ENCODE data around the gene CDH15. TPM values are rescaled to one million over a fixed set of nuclear protein-coding genes. Genes with fewer than 3 reads are reported as not detected.

CDH15 gene
- total and polyA plus RNA-seq, 9 donors = 0.10 to 0.45 (median 0.30) TPM; not detected in 5

DNA sequence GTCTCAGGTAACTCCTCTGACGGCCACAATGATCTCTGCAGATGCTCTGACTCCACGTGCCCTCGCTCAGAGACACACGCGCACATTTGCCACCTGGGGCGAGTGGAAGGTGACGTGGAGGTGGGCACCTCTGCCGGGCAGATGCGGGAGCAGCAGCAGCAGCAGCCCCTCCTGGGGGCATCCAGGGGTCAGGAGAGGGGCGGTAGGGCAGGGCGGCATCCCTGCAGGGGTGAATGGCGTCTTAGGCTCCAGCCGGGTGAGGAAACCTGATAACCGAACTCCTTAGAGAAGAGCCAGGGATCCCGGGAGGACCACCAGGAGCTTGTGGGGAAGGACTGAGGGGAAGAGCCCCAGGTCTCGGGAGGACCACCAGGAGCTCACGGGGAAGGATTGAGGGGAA lies 34.6 kb upstream of the CDH15 start:
- Histone ChIP-seq H3K27me3 (no peaks in the 10 kb centered on the region), H3K9me3 (no peaks in the 10 kb centered on the region), H3K36me3 (no peaks in the 10 kb centered on the region), H3K4me3 (no peak overlapping the region), H3K27ac (no peak overlapping the region), H3K4me1 (ENCODE audit: insufficient read depth) (no peaks in the 10 kb centered on the region)
- peak in 2 of 5 donors; percentile 9 to 10 for DNase-seq
- 95% methylated on average over 17 of the region's 17 CpGs for WGBS, 3 donors
- intact Hi-C loops (cut with DNase I) = no loop called here
- no peak for TF ChIP-seq POLR2A (IDR thresholded peaks at IDR 0.05)
- no peak for TF ChIP-seq EP300 (IDR thresholded peaks at IDR 0.05)
- TF ChIP-seq, protein P1, sequence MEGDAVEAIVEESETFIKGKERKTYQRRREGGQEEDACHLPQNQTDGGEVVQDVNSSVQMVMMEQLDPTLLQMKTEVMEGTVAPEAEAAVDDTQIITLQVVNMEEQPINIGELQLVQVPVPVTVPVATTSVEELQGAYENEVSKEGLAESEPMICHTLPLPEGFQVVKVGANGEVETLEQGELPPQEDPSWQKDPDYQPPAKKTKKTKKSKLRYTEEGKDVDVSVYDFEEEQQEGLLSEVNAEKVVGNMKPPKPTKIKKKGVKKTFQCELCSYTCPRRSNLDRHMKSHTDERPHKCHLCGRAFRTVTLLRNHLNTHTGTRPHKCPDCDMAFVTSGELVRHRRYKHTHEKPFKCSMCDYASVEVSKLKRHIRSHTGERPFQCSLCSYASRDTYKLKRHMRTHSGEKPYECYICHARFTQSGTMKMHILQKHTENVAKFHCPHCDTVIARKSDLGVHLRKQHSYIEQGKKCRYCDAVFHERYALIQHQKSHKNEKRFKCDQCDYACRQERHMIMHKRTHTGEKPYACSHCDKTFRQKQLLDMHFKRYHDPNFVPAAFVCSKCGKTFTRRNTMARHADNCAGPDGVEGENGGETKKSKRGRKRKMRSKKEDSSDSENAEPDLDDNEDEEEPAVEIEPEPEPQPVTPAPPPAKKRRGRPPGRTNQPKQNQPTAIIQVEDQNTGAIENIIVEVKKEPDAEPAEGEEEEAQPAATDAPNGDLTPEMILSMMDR (IDR thresholded peaks at IDR 0.05) = no peak

DNA sequence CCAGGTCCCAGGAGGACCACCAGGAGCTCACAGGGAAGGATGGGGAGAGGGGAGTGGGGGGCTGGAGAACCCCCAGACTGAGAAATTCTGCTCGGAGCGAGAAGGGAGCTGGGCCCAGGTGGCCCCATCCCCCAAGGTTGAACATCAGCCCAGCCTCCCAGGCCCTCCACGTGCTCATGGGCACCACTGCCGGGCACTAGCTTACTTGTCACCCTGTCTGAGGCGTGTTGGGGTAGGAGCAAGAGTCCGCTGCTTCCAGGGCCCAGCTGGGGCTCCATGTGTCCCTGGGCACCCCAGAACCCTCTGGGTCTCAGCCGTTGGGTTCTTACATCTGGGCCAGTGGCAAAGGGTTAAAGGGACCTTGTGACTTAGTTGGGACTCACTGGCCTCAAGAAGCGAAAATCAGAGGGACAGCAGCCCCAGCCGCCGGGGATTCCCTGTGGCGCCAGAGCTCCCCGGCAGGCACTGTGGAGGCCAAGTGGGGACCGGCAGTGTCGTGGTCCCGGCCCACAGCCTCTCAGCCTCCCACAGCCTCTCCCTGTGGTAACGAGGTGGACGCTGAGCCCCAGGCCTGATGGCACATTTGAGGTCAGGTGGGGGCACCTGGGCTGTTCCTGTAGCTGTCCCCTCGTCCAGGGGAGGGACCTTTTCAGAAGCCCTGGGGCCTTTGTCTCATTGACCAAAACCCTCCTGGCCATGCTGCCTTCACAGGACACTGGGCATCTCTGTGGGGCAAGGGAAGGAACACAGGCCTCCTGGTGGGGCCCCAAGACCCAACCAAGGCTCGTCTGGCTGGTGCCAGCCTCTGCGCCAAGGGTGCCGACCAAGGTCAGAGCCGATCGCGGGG lies 33.7 kb upstream of the CDH15 start:
- Histone ChIP-seq H3K36me3 (no peaks in the 10 kb centered on the region), H3K27me3 (no peaks in the 10 kb centered on the region), H3K9me3 (no peaks in the 10 kb centered on the region), H3K4me1 (ENCODE audit: insufficient read depth) (no peaks in the 10 kb centered on the region), H3K27ac (no peak overlapping the region), H3K4me3 (no peak overlapping the region)
- intact Hi-C loops (cut with DNase I) = no loop called here
- TF ChIP-seq EP300 (IDR thresholded peaks at IDR 0.05) = no peak
- TF ChIP-seq, protein P1 (IDR thresholded peaks at IDR 0.05) = no peak
- TF ChIP-seq POLR2A (IDR thresholded peaks at IDR 0.05) = no peak
- peak in 2 of 5 donors; percentile 7 to 29 for DNase-seq
- WGBS, 3 donors = 90 to 91% (median 90%) methylated on average over 23 to 24 of the region's 24 CpGs

DNA sequence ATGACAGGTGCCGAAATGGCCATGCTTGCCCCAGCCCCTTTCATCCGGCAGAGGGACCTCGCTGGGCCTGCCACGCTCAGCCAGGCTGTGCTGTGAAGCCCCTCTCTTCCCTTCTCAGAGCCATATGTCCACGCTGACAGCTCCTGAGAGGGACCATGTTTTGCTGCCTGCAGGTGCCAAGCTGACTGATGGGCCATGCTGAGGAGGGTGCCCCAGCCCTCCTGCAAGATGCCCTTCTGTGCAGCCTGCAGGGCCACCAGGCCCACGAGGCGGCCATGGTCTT lies 33.1 kb upstream of the CDH15 start:
- TF ChIP-seq EP300 (IDR thresholded peaks at IDR 0.05) = no peak
- no peak for TF ChIP-seq POLR2A (IDR thresholded peaks at IDR 0.05)
- TF ChIP-seq, protein P1 (IDR thresholded peaks at IDR 0.05) = no peak
- Histone ChIP-seq H3K36me3 (no peaks in the 10 kb centered on the region), H3K4me1 (ENCODE audit: insufficient read depth) (no peaks in the 10 kb centered on the region), H3K27me3 (no peaks in the 10 kb centered on the region), H3K4me3 (no peak overlapping the region), H3K27ac (no peak overlapping the region), H3K9me3 (no peaks in the 10 kb centered on the region)
- peak in 1 of 5 donors; percentile 12 for DNase-seq
- WGBS, 3 donors = 88 to 95% (median 94%) methylated on average over 7 of the region's 7 CpGs
- intact Hi-C loops (cut with DNase I) = no loop called here

DNA sequence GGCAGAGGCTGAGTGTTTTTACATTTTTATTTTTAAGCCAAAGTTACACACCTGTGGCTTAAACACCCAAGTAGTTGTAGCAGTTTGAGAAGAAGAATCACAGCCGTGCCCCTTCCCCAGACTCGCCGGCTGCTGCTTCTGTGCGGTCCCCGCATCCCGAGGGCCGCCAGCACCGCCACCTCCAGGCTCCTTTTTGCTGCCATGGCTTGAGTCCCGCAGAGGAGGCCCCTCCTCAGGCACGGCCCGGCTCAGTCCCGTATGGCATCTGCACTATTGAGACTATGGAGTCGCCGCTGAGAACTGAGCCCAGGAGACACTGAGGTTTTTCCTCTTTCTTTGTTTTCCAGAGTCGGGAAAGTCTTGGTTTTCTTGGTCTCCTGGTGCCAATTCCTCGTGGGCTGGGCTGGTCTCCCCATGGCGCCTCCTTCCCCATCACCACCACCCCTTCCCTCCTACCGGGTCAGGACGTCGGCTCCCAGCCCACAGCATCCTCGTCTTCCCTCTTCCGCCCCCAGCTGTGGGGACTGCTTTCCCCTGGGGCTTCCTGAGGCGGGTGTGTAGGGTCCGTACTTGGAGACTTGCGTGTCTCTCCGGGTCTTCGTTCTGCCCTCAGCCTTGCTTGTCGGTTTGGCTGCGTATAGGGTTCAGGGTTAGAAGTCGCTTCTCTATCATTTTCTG lies 32.6 kb upstream of the CDH15 start:
- Histone ChIP-seq H3K9me3 (no peaks in the 10 kb centered on the region), H3K36me3 (no peaks in the 10 kb centered on the region), H3K4me1 (ENCODE audit: insufficient read depth) (no peaks in the 10 kb centered on the region), H3K4me3 (no peak overlapping the region), H3K27ac (no peak overlapping the region), H3K27me3 (no peaks in the 10 kb centered on the region)
- WGBS, 3 donors = 88 to 90% (median 89%) methylated on average over 30 of the region's 30 CpGs
- DNase-seq = peak in 2 of 5 donors; percentile 10 to 28
- TF ChIP-seq EP300 (IDR thresholded peaks at IDR 0.05) (no peak), POLR2A (IDR thresholded peaks at IDR 0.05) (no peak)
- TF ChIP-seq, protein P1 (IDR thresholded peaks at IDR 0.05) = no peak
- intact Hi-C loops (cut with DNase I) = no loop called here

Data from ovary (tissue), 9 donors.